Smooth muscle cell (in vitro differentiated cells): ENCODE measurements around the gene NUMB. TPM values are rescaled to one million over a fixed set of nuclear protein-coding genes. Genes with fewer than 3 reads are reported as not detected.

Experiments
- DNase-seq: peaks from one replicate; lab custom pipeline; 2025; ENCODE audit not compliant: unreplicated experiment; lab: John Stamatoyannopoulos, UW
- H2AFZ ChIP-seq: fragments of 200-600 bp; sonication (generic); 2 replicates; pipeline ENCODE4 v1.6.0; 2016; ENCODE audit warnings: antibody characterized with exemption, low read depth, mild to moderate bottlenecking
- H3F3A ChIP-seq: fragments of 200-600 bp; sonication (generic); 2 replicates; pipeline ENCODE4 v1.6.0; 2017; ENCODE audit warnings: antibody characterized with exemption, low read depth
- H3K27ac ChIP-seq: fragments of 200-600 bp; sonication (generic); 2 replicates; pipeline ENCODE4 v1.5.1; 2016; ENCODE audit warnings: low read depth, mild to moderate bottlenecking
- H3K27me3 ChIP-seq: fragments of 200-600 bp; sonication (generic); 2 replicates; pipeline ENCODE4 v1.6.1; 2016; ENCODE audit warnings: low read depth, mild to moderate bottlenecking
- H3K36me3 ChIP-seq: fragments of 200-600 bp; sonication (generic); 2 replicates; pipeline ENCODE4 v1.5.1; 2016; ENCODE audit warnings: low read depth
- H3K4me1 ChIP-seq: fragments of 200-600 bp; sonication (generic); 2 replicates; pipeline ENCODE4 v1.5.1; 2016; ENCODE audit warnings: low read depth
- H3K4me2 ChIP-seq: fragments of 200-600 bp; sonication (generic); 2 replicates; pipeline ENCODE4 v1.6.0; 2016; ENCODE audit warnings: mild to moderate bottlenecking
- H3K4me3 ChIP-seq: fragments of 200-600 bp; sonication (generic); 2 replicates; pipeline ENCODE4 v1.5.1; 2016; ENCODE audit warnings: mild to moderate bottlenecking
- H3K79me2 ChIP-seq: fragments of 200-600 bp; sonication (generic); 2 replicates; pipeline ENCODE4 v1.6.0; 2016; ENCODE audit warnings: low read depth, mild to moderate bottlenecking
- H3K9ac ChIP-seq: fragments of 200-600 bp; sonication (generic); 2 replicates; pipeline ENCODE4 v1.6.0; 2016; ENCODE audit warnings: low read depth
- H3K9me3 ChIP-seq: fragments of 200-600 bp; sonication (generic); replicated peaks from 2 replicates; pipeline ENCODE4 v1.5.1; 2016; ENCODE audit warnings: low read depth
- H4K20me1 ChIP-seq: fragments of 200-600 bp; sonication (generic); 2 replicates; pipeline ENCODE4 v1.6.0; 2016; ENCODE audit warnings: low read depth
- CTCF ChIP-seq: fragments of 200-600 bp; sonication (generic); IDR thresholded peaks from 2 replicates; pipeline ENCODE4 v1.5.1; 2017; ENCODE audit warnings: borderline replicate concordance, mild to moderate bottlenecking, antibody characterized with exemption; ENCODE audit not compliant: insufficient read depth, poor library complexity, severe bottlenecking
- WGBS: methylation state at CpG from one replicate; pipeline ENCODE4 v1.1.7; 2016; ENCODE audit warnings: low lambda C conversion rate; 5-methylcytosine and 5-hydroxymethylcytosine counted together
- polyA plus RNA-seq: library from polyadenylated mRNA; unstranded; fragments of >200 nt; fragmentation: Nextera tagmentation; extraction: Ambion mirVana; gene quantifications from 2 replicates; pipeline ENCODE4 v1.2.1, GENCODE V29; 2016
- total RNA-seq: library from RNA; depleted of rRNA; stranded (reverse); fragments of >200 nt; gene quantifications from 2 replicates; pipeline ENCODE4 v1.2.3, GENCODE V29; 2014

Gene NUMB
- total RNA-seq (34.5 and 39.7 TPM in 2 replicates), polyA plus RNA-seq (54.6 and 57.4 TPM in 2 replicates)

- Histone ChIP-seq H2AFZ (peak within 1 kb of the TSS; percentile 68), H3K27ac (peak within 1 kb of the TSS; percentile 91), H3K27me3 (no peaks in the 10 kb centered on the region), H3K4me3 (peak within 1 kb of the TSS; percentile 95), H3K36me3 (no peaks in the 10 kb centered on the region), H3K9me3 (no peaks in the 10 kb centered on the region), H3F3A (peaks cover 13% of the 10 kb centered on the region), H3K9ac (peak within 1 kb of the TSS; percentile 90), H3K4me1 (peaks cover 43% of the 10 kb centered on the region), H3K4me2 (peak within 1 kb of the TSS; percentile 98), H4K20me1 (peaks cover 39% of the 10 kb centered on the region), H3K79me2 (peaks cover 49% of the 10 kb centered on the region)
- WGBS = under 1% methylated on average over 51 of the region's 60 CpGs
- TF ChIP-seq CTCF = no peak
- peak; percentile 76 for DNase-seq
Measured at GRCh38 chr14:73458183-73458976, at the start of gene NUMB. TSS of gene NUMB (minus strand) at chr14:73458546. CDS start at chr14:73355751, 102,795 bp downstream.

- Histone ChIP-seq H4K20me1 (no peaks in the 10 kb centered on the region), H3K9ac (no peak overlapping the region), H3K4me2 (no peak overlapping the region), H3K79me2 (no peaks in the 10 kb centered on the region), H3K4me3 (no peak overlapping the region), H3K9me3 (no peaks in the 10 kb centered on the region), H3K27ac (no peak overlapping the region), H2AFZ (no peak overlapping the region), H3F3A (no peaks in the 10 kb centered on the region), H3K4me1 (no peaks in the 10 kb centered on the region), H3K36me3 (no peaks in the 10 kb centered on the region), H3K27me3 (no peaks in the 10 kb centered on the region)
- no peak for TF ChIP-seq CTCF
- no peak for DNase-seq
- 83% methylated on average over 3 of the region's 3 CpGs for WGBS
Measured at GRCh38 chr14:73503648-73504047, 45.3 kb upstream of the NUMB start.

GRCh38 chr14:73502017-73502619 lies 43.8 kb upstream of the NUMB start:
- Histone ChIP-seq H4K20me1 (no peaks in the 10 kb centered on the region), H3K27ac (no peak overlapping the region), H3K4me3 (no peak overlapping the region), H2AFZ (no peak overlapping the region), H3K4me1 (no peaks in the 10 kb centered on the region), H3K9me3 (no peaks in the 10 kb centered on the region), H3K36me3 (no peaks in the 10 kb centered on the region), H3K9ac (no peak overlapping the region), H3F3A (no peaks in the 10 kb centered on the region), H3K4me2 (no peak overlapping the region), H3K79me2 (no peaks in the 10 kb centered on the region), H3K27me3 (no peaks in the 10 kb centered on the region)
- TF ChIP-seq CTCF = no peak
- DNase-seq = no peak
- 98% methylated on average over 11 of the region's 11 CpGs for WGBS
